HEK293T (cell line): ENCODE data around the gene MAGI2.

Source experiments
- FOXA1 ChIP-seq: fragments of 450-650 bp; IDR thresholded peaks from 2 replicates; pipeline ENCODE4 v1.6.1; 2016; ENCODE audit warnings: mild to moderate bottlenecking
- HDGF ChIP-seq: fragments of 450-650 bp; IDR thresholded peaks from 2 replicates; pipeline ENCODE4 v1.6.1; 2017; ENCODE audit warnings: antibody characterized with exemption, borderline replicate concordance
- NFRKB ChIP-seq: fragments of 450-650 bp; IDR thresholded peaks from 2 replicates; pipeline ENCODE4 v1.6.1; 2016; ENCODE audit warnings: mild to moderate bottlenecking, moderate library complexity
- SP1 ChIP-seq: fragments of 450-650 bp; IDR thresholded peaks from 2 replicates; pipeline ENCODE4 v1.6.1; 2017
- SUZ12 ChIP-seq: fragments of 450-650 bp; IDR thresholded peaks from 2 replicates; pipeline ENCODE4 v1.6.1; 2016; ENCODE audit warnings: mild to moderate bottlenecking
- TARDBP ChIP-seq: fragments of 450-650 bp; IDR thresholded peaks from 2 replicates; pipeline ENCODE4 v1.6.1; 2016
- ZNF384 ChIP-seq: fragments of 450-650 bp; IDR thresholded peaks from 2 replicates; pipeline ENCODE4 v1.6.1; 2016

DNA sequence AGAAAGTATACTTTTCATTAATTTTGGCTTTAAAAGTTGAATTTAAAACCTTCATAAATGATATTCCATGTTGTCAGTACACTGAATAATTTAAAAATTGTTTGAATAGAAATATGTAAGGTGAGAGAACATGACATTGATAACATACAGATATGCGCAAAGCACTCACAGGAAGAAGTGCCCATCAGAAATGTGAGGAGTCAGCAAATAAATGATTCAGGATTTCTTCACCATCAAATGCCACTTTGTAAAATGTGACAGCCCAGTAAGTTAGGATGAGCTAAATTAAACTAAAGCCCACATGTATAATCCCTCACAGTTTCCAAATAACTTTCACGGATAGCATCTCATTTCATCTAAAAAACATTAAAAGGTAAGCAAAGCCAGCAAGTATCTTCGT lies 417.6 kb downstream of the MAGI2 start:
- TF ChIP-seq SUZ12 = no peak
- TF ChIP-seq TARDBP = no peak
- TF ChIP-seq SP1 = no peak
- no peak for TF ChIP-seq FOXA1
- no peak for TF ChIP-seq NFRKB
- TF ChIP-seq ZNF384 = no peak
- TF ChIP-seq HDGF = no peak
